Upper lobe of left lung (tissue), 4 donors: ENCODE results near the gene LRP1B.

ENCODE experiments used
- EP300 ChIP-seq, 4 donors: sonication (generic); formaldehyde crosslinking; IDR thresholded peaks; one replicate each; pipeline ENCODE4 v1.5.1; 2017; ENCODE audit warnings: antibody characterized with exemption in 4 of 4, control low read depth in 2 of 4
- POLR2A ChIP-seq, 4 donors: fragments of 450-650 bp; IDR thresholded peaks; one replicate each; pipeline ENCODE4 v1.5.1; 2016 to 2017; ENCODE audit warnings: antibody characterized with exemption in 4 of 4, mild to moderate bottlenecking in 2 of 4
- POLR2AphosphoS5 ChIP-seq, 2 donors: sonication (generic); formaldehyde crosslinking; IDR thresholded peaks; one replicate each; pipeline ENCODE4 v1.5.1; 2017; ENCODE audit warnings: antibody characterized with exemption in 2 of 2
- TF ChIP-seq, protein P1 (sequence below), 6 experiments: fragments of 450-650 bp in 4 of 6; fragments of 200-600 bp in 2 of 6; sonication (generic) in 2 of 6; IDR thresholded peaks; one replicate each; pipeline ENCODE4 v1.5.1; 2016 to 2019; ENCODE audit warnings: antibody characterized with exemption in 6 of 6

DNA sequence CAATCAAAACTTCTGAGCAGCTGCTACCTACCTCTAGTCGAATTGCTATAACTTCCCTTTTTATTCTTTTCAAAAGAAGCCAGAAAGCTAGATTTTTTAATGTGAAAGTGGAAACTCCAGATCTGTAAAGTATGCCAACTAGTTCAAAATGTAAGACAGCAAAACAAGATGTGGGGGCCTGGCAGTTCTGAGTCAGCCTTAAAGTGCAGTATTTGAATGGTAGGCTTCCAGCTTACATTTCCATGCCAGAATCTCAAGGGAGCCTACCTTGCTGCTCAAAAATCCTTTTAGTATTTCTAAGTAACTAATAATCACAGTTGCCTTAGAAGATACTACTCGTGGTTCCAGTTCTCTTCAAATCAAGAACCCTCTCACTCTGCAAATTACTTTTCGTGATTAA lies 1288.7 kb downstream of the LRP1B start:
- TF ChIP-seq, protein P1, sequence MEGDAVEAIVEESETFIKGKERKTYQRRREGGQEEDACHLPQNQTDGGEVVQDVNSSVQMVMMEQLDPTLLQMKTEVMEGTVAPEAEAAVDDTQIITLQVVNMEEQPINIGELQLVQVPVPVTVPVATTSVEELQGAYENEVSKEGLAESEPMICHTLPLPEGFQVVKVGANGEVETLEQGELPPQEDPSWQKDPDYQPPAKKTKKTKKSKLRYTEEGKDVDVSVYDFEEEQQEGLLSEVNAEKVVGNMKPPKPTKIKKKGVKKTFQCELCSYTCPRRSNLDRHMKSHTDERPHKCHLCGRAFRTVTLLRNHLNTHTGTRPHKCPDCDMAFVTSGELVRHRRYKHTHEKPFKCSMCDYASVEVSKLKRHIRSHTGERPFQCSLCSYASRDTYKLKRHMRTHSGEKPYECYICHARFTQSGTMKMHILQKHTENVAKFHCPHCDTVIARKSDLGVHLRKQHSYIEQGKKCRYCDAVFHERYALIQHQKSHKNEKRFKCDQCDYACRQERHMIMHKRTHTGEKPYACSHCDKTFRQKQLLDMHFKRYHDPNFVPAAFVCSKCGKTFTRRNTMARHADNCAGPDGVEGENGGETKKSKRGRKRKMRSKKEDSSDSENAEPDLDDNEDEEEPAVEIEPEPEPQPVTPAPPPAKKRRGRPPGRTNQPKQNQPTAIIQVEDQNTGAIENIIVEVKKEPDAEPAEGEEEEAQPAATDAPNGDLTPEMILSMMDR (IDR thresholded peaks at IDR 0.05) = no peak
- TF ChIP-seq POLR2AphosphoS5 (IDR thresholded peaks at IDR 0.05) (no peak), EP300 (IDR thresholded peaks at IDR 0.05) (no peak), POLR2A (IDR thresholded peaks at IDR 0.05) (no peak)
